ENCODE data around the gene CORO1C. TPM values are rescaled to one million over a fixed set of nuclear protein-coding genes. Genes with fewer than 3 reads are reported as not detected.
A peak's percentile ranks its signal among the peaks of the same experiment; 100 is the strongest.

Gene CORO1C
- total and polyA plus RNA-seq, 9 of the 15 experiments (the other 6 are each of a cell fraction or from before 2014, with no cell fraction given) = 55.2 to 280 (median 150) TPM

DNA sequence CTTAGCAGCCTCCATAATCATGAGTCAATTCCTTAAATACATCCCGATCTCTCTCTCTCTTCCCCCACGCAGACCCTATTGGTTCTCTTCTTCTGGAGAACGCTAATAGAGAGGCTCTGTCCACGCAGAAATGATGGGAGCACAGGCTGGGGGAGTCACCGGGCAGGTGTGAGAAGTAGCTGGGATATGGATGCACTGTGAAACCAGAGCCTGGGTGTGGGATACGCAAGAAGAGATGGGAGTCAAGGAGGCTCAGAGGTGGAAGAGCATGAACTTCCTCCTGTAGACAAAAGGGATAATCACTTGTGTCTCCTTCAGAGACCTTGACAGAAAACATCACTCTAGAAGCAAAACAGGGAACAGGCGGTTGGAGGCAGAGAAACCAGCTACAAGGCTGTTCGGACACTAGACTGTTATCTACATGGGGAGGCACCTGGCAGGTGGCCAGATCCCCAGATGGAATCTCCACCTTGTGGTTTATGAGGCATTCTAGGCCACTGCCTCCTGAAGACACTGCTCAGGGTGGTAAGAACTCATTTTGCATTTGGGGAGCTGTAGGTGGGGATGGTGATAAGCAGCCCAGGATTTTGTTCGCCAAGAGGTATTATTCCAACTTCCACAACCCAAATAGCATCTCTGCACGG lies 90.4 kb downstream of the CORO1C start (continued):
- TF ChIP-seq CHAMP1 (IDR thresholded peaks at IDR 0.05) = 0 out of 2 replicates have a peak, but pooled peaks have one; percentile 35
- TF ChIP-seq RBM15 (IDR thresholded peaks at IDR 0.05; ENCODE audit: insufficient read depth, low read length) = no peak
- no peak for TF ChIP-seq HDAC8 (tag; IDR thresholded peaks at IDR 0.05)
- TF ChIP-seq ATF4 (CRISPR knock-in tag; IDR thresholded peaks at IDR 0.05) = no peak
- TF ChIP-seq NRF1 (conservative IDR thresholded peaks at IDR 0.05 in 1 of 2, IDR thresholded peaks at IDR 0.05 in 1 of 2) = peak; percentile 27 to 37; a peak in 2 of 4 replicates
- TF ChIP-seq ELF2 (CRISPR knock-in tag; IDR thresholded peaks at IDR 0.05) = no peak
- TF ChIP-seq SP1 (CRISPR knock-in tag; IDR thresholded peaks at IDR 0.05) = peak; percentile 57; the same call in 1 of the 2 replicates
- no peak for TF ChIP-seq RHOXF2B (CRISPR knock-in tag; conservative IDR thresholded peaks at IDR 0.05)
- TF ChIP-seq MAX (CRISPR knock-in tag; IDR thresholded peaks at IDR 0.05) = 0 out of 2 replicates have a peak, but pooled peaks have one; percentile 10
- TF ChIP-seq ATF1 (CRISPR knock-in tag; IDR thresholded peaks at IDR 0.05) = no peak
- peak; percentile 35; the same call in 1 of the 2 replicates for TF ChIP-seq ATF1 (tag; IDR thresholded peaks at IDR 0.05)
- peak; percentile 93 for TF ChIP-seq ZEB2 (IDR thresholded peaks at IDR 0.05)
- no peak for TF ChIP-seq ZBTB5 (IDR thresholded peaks at IDR 0.05)
- 0 out of 2 replicates have a peak, but pooled peaks have one; percentile 61 for TF ChIP-seq ZNF644 (tag; IDR thresholded peaks at IDR 0.05; ENCODE audit: low read depth)
- no peak for TF ChIP-seq GTF2E2 (tag; IDR thresholded peaks at IDR 0.05)
- TF ChIP-seq SRSF9 (IDR thresholded peaks at IDR 0.05; ENCODE audit: borderline replicate concordance, low read depth, low read length) = no peak
- peak; percentile 93 for TF ChIP-seq ZNF766 (CRISPR knock-in tag; conservative IDR thresholded peaks at IDR 0.05)
- peak in 2 of 3 experiments; percentile 21 to 33; a peak in 3 of 6 replicates for TF ChIP-seq CTCF (IDR thresholded peaks at IDR 0.05 in 2 of 3, conservative IDR thresholded peaks at IDR 0.05 in 1 of 3; ENCODE audit: insufficient read depth in 2 of 3, low read depth in 1 of 3, low read length in 3 of 3)
- TF ChIP-seq CTBP1 (IDR thresholded peaks at IDR 0.05; ENCODE audit: borderline replicate concordance) = peak; percentile 96
- TF ChIP-seq, protein P1, sequence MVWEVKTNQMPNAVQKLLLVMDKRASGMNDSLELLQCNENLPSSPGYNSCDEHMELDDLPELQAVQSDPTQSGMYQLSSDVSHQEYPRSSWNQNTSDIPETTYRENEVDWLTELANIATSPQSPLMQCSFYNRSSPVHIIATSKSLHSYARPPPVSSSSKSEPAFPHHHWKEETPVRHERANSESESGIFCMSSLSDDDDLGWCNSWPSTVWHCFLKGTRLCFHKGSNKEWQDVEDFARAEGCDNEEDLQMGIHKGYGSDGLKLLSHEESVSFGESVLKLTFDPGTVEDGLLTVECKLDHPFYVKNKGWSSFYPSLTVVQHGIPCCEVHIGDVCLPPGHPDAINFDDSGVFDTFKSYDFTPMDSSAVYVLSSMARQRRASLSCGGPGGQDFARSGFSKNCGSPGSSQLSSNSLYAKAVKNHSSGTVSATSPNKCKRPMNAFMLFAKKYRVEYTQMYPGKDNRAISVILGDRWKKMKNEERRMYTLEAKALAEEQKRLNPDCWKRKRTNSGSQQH (CRISPR knock-in tag; IDR thresholded peaks at IDR 0.05) = no peak
